Mesenchymal stem cell (in vitro differentiated cells and primary cell): ENCODE results near the gene ZNF521.
A peak's percentile ranks its signal among the peaks of the same experiment; 100 is the strongest.

Experiments used
- DNase-seq: peaks from one replicate; pipeline ENCODE4 v3.0.0-alpha.2; 2013
- H2AFZ ChIP-seq: one replicate; pipeline ENCODE4 v1.6.1; 2013; ENCODE audit warnings: low read depth, mild to moderate bottlenecking, control low read depth, inconsistent platforms, low read length, moderate library complexity
- H2AK5ac ChIP-seq: 2 replicates; pipeline ENCODE4 v1.6.1; 2013; ENCODE audit warnings: low read length, moderate library complexity, mild to moderate bottlenecking, inconsistent platforms; ENCODE audit not compliant: severe bottlenecking
- H2BK120ac ChIP-seq: one replicate; pipeline ENCODE4 v1.6.1; 2013; ENCODE audit warnings: low read depth, mild to moderate bottlenecking, inconsistent platforms, low read length, moderate library complexity
- H2BK12ac ChIP-seq, 2 experiments: one replicate each; pipeline ENCODE4 v1.6.1; 2013; ENCODE audit warnings: inconsistent platforms in 2 of 2, low read length in 2 of 2, mild to moderate bottlenecking in 2 of 2, moderate library complexity in 2 of 2, control low read depth in 1 of 2
- H2BK15ac ChIP-seq: one replicate; pipeline ENCODE4 v1.6.1; 2013; ENCODE audit warnings: mild to moderate bottlenecking, low read depth, inconsistent platforms; ENCODE audit not compliant: poor library complexity, severe bottlenecking
- H2BK5ac ChIP-seq: 2 replicates; pipeline ENCODE4 v1.6.1; 2013; ENCODE audit warnings: low read depth, mild to moderate bottlenecking, low read length, control low read depth, inconsistent platforms; ENCODE audit not compliant: poor library complexity, severe bottlenecking
- H3K14ac ChIP-seq, 2 experiments: one replicate each; pipeline ENCODE4 v1.6.1; 2013; ENCODE audit warnings: inconsistent platforms in 2 of 2, low read length in 2 of 2, control low read depth in 1 of 2, mild to moderate bottlenecking in 1 of 2, moderate library complexity in 1 of 2
- H3K18ac ChIP-seq, 2 experiments: one replicate each; pipeline ENCODE4 v1.6.1; 2013; ENCODE audit warnings: inconsistent platforms in 2 of 2, low read length in 2 of 2, control low read depth in 1 of 2, low read depth in 1 of 2, mild to moderate bottlenecking in 1 of 2
- H3K23ac ChIP-seq, 2 experiments: one replicate each; pipeline ENCODE4 v1.6.1; 2013; ENCODE audit warnings: inconsistent platforms in 2 of 2, low read length in 2 of 2, mild to moderate bottlenecking in 2 of 2, moderate library complexity in 2 of 2, control low read depth in 1 of 2
- H3K27ac ChIP-seq: 2 replicates; pipeline ENCODE4 v1.5.1; 2013; ENCODE audit warnings: mild to moderate bottlenecking, moderate library complexity, low read length, control low read depth, inconsistent platforms; ENCODE audit not compliant: poor library complexity, severe bottlenecking
- H3K27me3 ChIP-seq, 2 experiments: 2 replicates each; pipeline versions ENCODE4 v1.6.1 to v1.7.0; 2013; ENCODE audit warnings: low read length in 2 of 2, mild to moderate bottlenecking in 2 of 2, moderate library complexity in 2 of 2, control low read depth in 1 of 2, inconsistent platforms in 1 of 2; ENCODE audit not compliant: control insufficient read depth in 1 of 2, insufficient read depth in 1 of 2
- H3K36me3 ChIP-seq, 2 experiments: 2 replicates each; pipeline versions ENCODE4 v1.6.1 to v1.7.0; 2013; ENCODE audit warnings: low read length in 2 of 2, control low read depth in 1 of 2, inconsistent platforms in 1 of 2, low read depth in 1 of 2, mild to moderate bottlenecking in 1 of 2; ENCODE audit not compliant: insufficient read depth in 2 of 2, control insufficient read depth in 1 of 2
- H3K4ac ChIP-seq, 2 experiments: one replicate each; pipeline ENCODE4 v1.6.1; 2013; ENCODE audit warnings: inconsistent platforms in 2 of 2, low read length in 2 of 2, mild to moderate bottlenecking in 2 of 2, moderate library complexity in 2 of 2, control low read depth in 1 of 2, low read depth in 1 of 2
- H3K4me1 ChIP-seq: 2 replicates; pipeline ENCODE4 v1.6.1; 2013; ENCODE audit warnings: low read depth, low read length, control low read depth; ENCODE audit not compliant: control insufficient read depth, insufficient read depth
- H3K4me2 ChIP-seq: 2 replicates; pipeline ENCODE4 v1.6.1; 2013; ENCODE audit warnings: low read length, mild to moderate bottlenecking, inconsistent platforms; ENCODE audit not compliant: poor library complexity, severe bottlenecking
- H3K4me3 ChIP-seq, 2 experiments: 2 replicates each; pipeline versions ENCODE4 v1.5.1 to v1.7.0; 2013; ENCODE audit warnings: low read length in 2 of 2, mild to moderate bottlenecking in 2 of 2, control low read depth in 1 of 2, low read depth in 1 of 2; ENCODE audit not compliant: insufficient read depth in 1 of 2
- H3K79me1 ChIP-seq: replicated peaks from 2 replicates; pipeline ENCODE4 v1.6.1; 2013; ENCODE audit warnings: mild to moderate bottlenecking, control low read depth, low read length, inconsistent platforms; ENCODE audit not compliant: poor library complexity, severe bottlenecking
- H3K9ac ChIP-seq: 2 replicates; pipeline ENCODE4 v1.7.0; 2013; ENCODE audit warnings: mild to moderate bottlenecking, low read length, moderate library complexity
- H3K9me3 ChIP-seq: 2 replicates; pipeline ENCODE4 v1.7.0; 2013; ENCODE audit warnings: mild to moderate bottlenecking, low read length; ENCODE audit not compliant: control insufficient read depth
- H4K8ac ChIP-seq: one replicate; pipeline ENCODE4 v1.6.1; 2013; ENCODE audit warnings: inconsistent platforms, mild to moderate bottlenecking, low read length, moderate library complexity
- H4K91ac ChIP-seq: one replicate; pipeline ENCODE4 v1.6.1; 2013; ENCODE audit warnings: mild to moderate bottlenecking, low read length, inconsistent platforms
- WGBS: methylation state at CpG from one replicate; pipeline ENCODE4 v1.1.7; 2013; ENCODE audit warnings: mixed read lengths; 5-methylcytosine and 5-hydroxymethylcytosine counted together

The ZNF521 gene

DNA sequence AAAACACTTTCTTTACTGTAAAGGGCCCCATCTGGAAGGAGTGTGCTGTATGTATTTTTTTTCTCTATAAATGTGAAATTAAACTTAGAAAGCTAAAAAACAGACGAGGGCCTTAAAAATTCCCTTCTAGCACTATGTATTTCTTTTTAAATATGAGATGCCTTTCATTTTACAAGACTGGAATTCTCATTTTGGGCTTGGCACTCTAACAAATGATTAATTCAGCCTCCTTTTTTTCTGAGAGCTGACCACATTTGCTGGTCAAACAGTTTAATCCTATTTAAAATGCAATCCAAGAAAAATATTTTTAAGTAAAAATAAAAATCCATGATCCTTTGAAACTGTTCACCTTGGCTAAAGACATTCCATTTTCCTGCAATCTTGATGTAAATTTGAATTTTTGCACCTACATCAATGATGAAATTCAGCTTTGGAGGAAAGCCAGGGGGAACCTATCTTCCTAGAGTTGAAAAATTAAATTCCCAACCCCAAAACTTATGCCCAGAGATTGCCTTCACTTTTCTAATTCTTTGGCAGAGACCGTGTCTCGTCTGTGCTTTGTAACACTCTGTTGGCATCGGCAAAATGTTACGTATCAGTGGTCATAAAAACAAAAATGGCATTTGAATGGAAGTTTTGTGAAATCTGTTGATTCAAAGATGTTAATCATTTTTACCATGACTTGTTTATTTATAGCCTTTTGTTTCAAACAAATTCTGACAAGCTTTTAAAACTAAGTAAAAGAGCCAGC lies 284.5 kb downstream of the ZNF521 start:
- H3K9ac ChIP-seq: peak overlapping the region; percentile 40
- no peak overlapping the region for H2BK5ac ChIP-seq
- H4K8ac ChIP-seq: no peak overlapping the region
- no peak overlapping the region for H4K91ac ChIP-seq
- H3K14ac ChIP-seq: no peak overlapping the region
- H3K23ac ChIP-seq: no peak overlapping the region
- H3K27ac ChIP-seq: no peak overlapping the region
- no peak for DNase-seq
- H3K4me3 ChIP-seq: no peak overlapping the region
- peaks cover 3% of the 10 kb centered on the region for H3K79me1 ChIP-seq
- no peak overlapping the region for H3K4me2 ChIP-seq
- no peaks in the 10 kb centered on the region for H3K27me3 ChIP-seq
- no peak overlapping the region for H2BK15ac ChIP-seq
- H3K36me3 ChIP-seq: peaks cover 8 to 17% of the 10 kb centered on the region in 2 experiments
- 78% methylated on average over 4 of the region's 5 CpGs for WGBS
- no peak overlapping the region for H2AK5ac ChIP-seq
- no peaks in the 10 kb centered on the region for H3K4me1 ChIP-seq
- H3K4ac ChIP-seq: no peak overlapping the region
- H2BK12ac ChIP-seq: no peak overlapping the region
- no peaks in the 10 kb centered on the region for H3K9me3 ChIP-seq
- no peak overlapping the region for H2BK120ac ChIP-seq
- no peak overlapping the region for H3K18ac ChIP-seq
- no peak overlapping the region for H2AFZ ChIP-seq

DNA sequence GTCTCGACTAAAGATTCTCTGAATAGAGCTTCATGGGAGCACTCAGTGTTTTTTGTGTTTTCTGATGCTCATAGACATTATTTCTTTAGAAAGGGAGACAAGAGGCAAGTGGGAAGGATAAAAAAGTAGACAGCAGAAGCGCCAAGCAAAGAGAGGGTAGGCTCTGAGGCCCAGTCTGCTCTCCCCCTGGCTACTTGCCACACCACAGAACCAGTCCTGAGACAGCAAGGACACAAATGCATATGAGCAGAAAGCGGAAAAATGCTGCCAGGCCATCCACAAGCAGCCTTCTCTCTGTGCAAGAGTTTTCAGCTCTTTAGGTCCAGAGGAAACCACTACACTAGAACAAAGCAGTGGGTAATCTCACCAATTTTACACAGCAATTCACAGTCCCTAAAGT lies 285.4 kb downstream of the ZNF521 start:
- no peak overlapping the region for H4K91ac ChIP-seq
- no peaks in the 10 kb centered on the region for H3K9me3 ChIP-seq
- no peak overlapping the region for H2AK5ac ChIP-seq
- no peak overlapping the region for H2BK15ac ChIP-seq
- no peaks in the 10 kb centered on the region for H3K4me1 ChIP-seq
- H3K4me2 ChIP-seq: no peak overlapping the region
- H3K36me3 ChIP-seq: peaks cover 4 to 20% of the 10 kb centered on the region in 2 experiments
- H3K9ac ChIP-seq: no peak overlapping the region
- WGBS: 63% methylated on average over 3 of the region's 3 CpGs
- no peak overlapping the region for H3K4me3 ChIP-seq
- no peaks in the 10 kb centered on the region for H3K27me3 ChIP-seq
- H4K8ac ChIP-seq: no peak overlapping the region
- no peak overlapping the region for H3K27ac ChIP-seq
- H3K18ac ChIP-seq: peak overlapping the region in 1 of 2 experiments; percentile 68
- no peak overlapping the region for H2AFZ ChIP-seq
- no peak overlapping the region for H2BK12ac ChIP-seq
- peaks cover 2% of the 10 kb centered on the region for H3K79me1 ChIP-seq
- no peak overlapping the region for H3K4ac ChIP-seq
- DNase-seq: peak; percentile 3
- H3K23ac ChIP-seq: no peak overlapping the region
- no peak overlapping the region for H3K14ac ChIP-seq
- H2BK5ac ChIP-seq: no peak overlapping the region
- H2BK120ac ChIP-seq: no peak overlapping the region

DNA sequence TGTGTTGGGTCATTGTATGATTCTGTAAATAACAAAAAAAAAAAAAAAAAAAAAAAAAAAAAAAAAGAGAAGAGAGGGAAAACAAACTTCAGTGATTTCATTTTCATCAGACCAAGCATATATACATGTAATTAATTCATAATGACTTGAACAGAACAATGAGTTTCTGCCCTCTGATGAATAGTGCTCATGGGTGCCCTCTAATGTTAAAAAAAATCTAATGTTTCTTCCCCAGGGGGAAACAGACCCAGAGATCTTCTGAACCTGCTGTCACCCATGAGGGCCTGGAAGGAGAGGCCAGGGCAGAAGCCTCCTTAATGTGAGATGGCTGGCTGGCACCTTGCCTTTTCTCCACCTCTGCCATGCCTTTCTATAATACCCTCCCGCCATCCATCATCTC lies 289.2 kb downstream of the ZNF521 start:
- WGBS: 100% methylated on average over 1 of the region's 1 CpG
- H2AFZ ChIP-seq: no peak overlapping the region

DNA sequence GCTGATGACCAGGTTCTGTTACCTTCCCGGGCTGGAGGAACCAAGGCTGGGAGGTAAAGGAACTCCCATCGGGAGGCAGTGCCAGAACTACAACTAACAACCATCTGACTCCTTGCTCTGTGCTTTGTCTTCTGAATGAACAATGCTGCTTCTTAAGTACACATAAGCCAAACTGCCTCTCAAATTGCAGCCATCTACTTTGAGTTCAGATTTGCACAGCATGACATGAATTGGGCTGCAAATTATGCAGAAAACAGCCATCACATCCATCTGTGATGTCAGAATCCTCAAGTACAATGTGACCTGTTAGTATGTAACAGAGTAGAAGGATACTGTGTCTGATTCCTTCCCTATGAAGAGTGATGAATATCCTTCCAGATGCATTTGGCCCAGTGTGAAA lies 290.6 kb downstream of the ZNF521 start:
- Histone ChIP-seq H3K18ac (no peak overlapping the region), H4K8ac (no peak overlapping the region), H3K14ac (no peak overlapping the region), H3K27me3 (no peaks in the 10 kb centered on the region), H3K27ac (no peak overlapping the region), H2BK120ac (no peak overlapping the region), H2BK5ac (no peak overlapping the region), H3K4ac (no peak overlapping the region), H2BK15ac (no peak overlapping the region), H2AK5ac (no peak overlapping the region), H4K91ac (no peak overlapping the region), H2BK12ac (no peak overlapping the region), H3K23ac (no peak overlapping the region), H3K79me1 (no peaks in the 10 kb centered on the region), H3K9me3 (no peaks in the 10 kb centered on the region), H3K9ac (no peak overlapping the region), H3K36me3 (peaks cover 7 to 26% of the 10 kb centered on the region in 2 experiments), H3K4me2 (no peak overlapping the region), H3K4me3 (no peak overlapping the region), H3K4me1 (peaks cover 5% of the 10 kb centered on the region), H2AFZ (no peak overlapping the region)
- DNase-seq: no peak
- 97% methylated on average over 2 of the region's 2 CpGs for WGBS

More for the DNA sequence above, 289.2 kb downstream of the ZNF521 start:
- Histone ChIP-seq H3K36me3 (peaks cover 7 to 29% of the 10 kb centered on the region in 2 experiments), H3K27me3 (no peaks in the 10 kb centered on the region), H3K4me2 (no peak overlapping the region), H2AK5ac (no peak overlapping the region), H2BK12ac (no peak overlapping the region), H2BK120ac (no peak overlapping the region), H3K9ac (no peak overlapping the region), H3K23ac (no peak overlapping the region), H4K8ac (no peak overlapping the region), H3K9me3 (no peaks in the 10 kb centered on the region), H3K14ac (no peak overlapping the region), H3K18ac (no peak overlapping the region), H2BK15ac (no peak overlapping the region), H3K27ac (no peak overlapping the region), H3K79me1 (peaks cover 1% of the 10 kb centered on the region), H4K91ac (no peak overlapping the region), H3K4me3 (no peak overlapping the region), H3K4ac (no peak overlapping the region), H3K4me1 (no peaks in the 10 kb centered on the region), H2BK5ac (no peak overlapping the region)
- DNase-seq: no peak
